Choroid plexus epithelial cell (primary cell): Measurements from ENCODE around the gene KCNMA1.

ENCODE experiments used
- DNase-seq: peaks from one replicate; pipeline ENCODE4 v3.0.0-alpha.2; 2010; ENCODE audit warnings: low read depth
- H3K4me3 ChIP-seq: 2 replicates; pipeline ENCODE4 v1.5.1; 2011; ENCODE audit warnings: low read depth, mild to moderate bottlenecking, control low read depth, low read length, moderate library complexity
- CTCF ChIP-seq: conservative IDR thresholded peaks from 2 replicates; pipeline ENCODE4 v1.5.1; 2011; ENCODE audit warnings: low read depth, mild to moderate bottlenecking, control low read depth, inconsistent platforms, low read length, moderate library complexity

Gene KCNMA1

GRCh38 chr10:77187376-77187999, 450.1 kb downstream of the KCNMA1 start:
- H3K4me3 ChIP-seq: no peak overlapping the region
- no peak for TF ChIP-seq CTCF
- no peak for DNase-seq

- no peak for TF ChIP-seq CTCF
- no peak overlapping the region for H3K4me3 ChIP-seq
- DNase-seq: no peak
These were observed 450.7 kb downstream of the KCNMA1 start for GRCh38 chr10:77186936-77187335.

GRCh38 chr10:77185696-77186095, 451.9 kb downstream of the KCNMA1 start:
- DNase-seq: no peak
- peak; percentile 29 for TF ChIP-seq CTCF
- H3K4me3 ChIP-seq: no peak overlapping the region

GRCh38 chr10:77182803-77183202, 454.8 kb downstream of the KCNMA1 start:
- DNase-seq: no peak
- H3K4me3 ChIP-seq: no peak overlapping the region
- TF ChIP-seq CTCF: no peak

GRCh38 chr10:77180794-77181193, 456.8 kb downstream of the KCNMA1 start:
- no peak for DNase-seq
- H3K4me3 ChIP-seq: no peak overlapping the region
- no peak for TF ChIP-seq CTCF

GRCh38 chr10:77180104-77180503, 457.5 kb downstream of the KCNMA1 start:
- no peak for TF ChIP-seq CTCF
- no peak overlapping the region for H3K4me3 ChIP-seq
- DNase-seq: no peak

GRCh38 chr10:77179015-77179695, 458.5 kb downstream of the KCNMA1 start:
- no peak overlapping the region for H3K4me3 ChIP-seq
- no peak for TF ChIP-seq CTCF
- peak; percentile 87 for DNase-seq
